Right ventricle myocardium inferior (tissue), 1 donor: ENCODE results near the gene CSNK1G2. TPM values are rescaled to one million over a fixed set of nuclear protein-coding genes. Genes with fewer than 3 reads are reported as not detected.

Experiments
- ATAC-seq: fragments of 200-7000 bp; cut with Tn5 transposase; one replicate; pipeline ENCODE4 v1.9.1; 2020; ENCODE audit warnings: mild to moderate bottlenecking, moderate library complexity
- DNase-seq: peaks from one replicate; pipeline ENCODE4 v3.0.0; 2021; ENCODE audit errors: missing footprints
- intact Hi-C: fragments of 100-400 bp; cut with DNase I; formaldehyde crosslinking; loops from one replicate; pipeline ENCODE4 v1.11.0; 2022
- long read RNA-seq: library from polyadenylated mRNA; unstranded; transcript quantifications from one replicate; pipeline ENCODE4 v2.0.0, GENCODE V29; 2021
- total RNA-seq: library from RNA; stranded (reverse); fragmentation: NEBNext Ultra II Directional; extraction: Animal tissue kit (Norgen Biotek cat#: 25700); gene quantifications from one replicate; pipeline ENCODE4 v1.2.1, GENCODE V29; 2021
- donor health status: DM: no; HTN: yes; CAD: no; lungs with severe emphysema.

CSNK1G2 gene
- 23.6 TPM for total RNA-seq
- long read RNA-seq, transcript CSNK1G2-201 (12 exons, 2,918 nt): major isoform, 25 of 32 reads
- long read RNA-seq, partial matches to known transcripts: 5 of 32 reads
- long read RNA-seq, other reads (novel, unspliced or antisense): 2 of 32 reads

DNA sequence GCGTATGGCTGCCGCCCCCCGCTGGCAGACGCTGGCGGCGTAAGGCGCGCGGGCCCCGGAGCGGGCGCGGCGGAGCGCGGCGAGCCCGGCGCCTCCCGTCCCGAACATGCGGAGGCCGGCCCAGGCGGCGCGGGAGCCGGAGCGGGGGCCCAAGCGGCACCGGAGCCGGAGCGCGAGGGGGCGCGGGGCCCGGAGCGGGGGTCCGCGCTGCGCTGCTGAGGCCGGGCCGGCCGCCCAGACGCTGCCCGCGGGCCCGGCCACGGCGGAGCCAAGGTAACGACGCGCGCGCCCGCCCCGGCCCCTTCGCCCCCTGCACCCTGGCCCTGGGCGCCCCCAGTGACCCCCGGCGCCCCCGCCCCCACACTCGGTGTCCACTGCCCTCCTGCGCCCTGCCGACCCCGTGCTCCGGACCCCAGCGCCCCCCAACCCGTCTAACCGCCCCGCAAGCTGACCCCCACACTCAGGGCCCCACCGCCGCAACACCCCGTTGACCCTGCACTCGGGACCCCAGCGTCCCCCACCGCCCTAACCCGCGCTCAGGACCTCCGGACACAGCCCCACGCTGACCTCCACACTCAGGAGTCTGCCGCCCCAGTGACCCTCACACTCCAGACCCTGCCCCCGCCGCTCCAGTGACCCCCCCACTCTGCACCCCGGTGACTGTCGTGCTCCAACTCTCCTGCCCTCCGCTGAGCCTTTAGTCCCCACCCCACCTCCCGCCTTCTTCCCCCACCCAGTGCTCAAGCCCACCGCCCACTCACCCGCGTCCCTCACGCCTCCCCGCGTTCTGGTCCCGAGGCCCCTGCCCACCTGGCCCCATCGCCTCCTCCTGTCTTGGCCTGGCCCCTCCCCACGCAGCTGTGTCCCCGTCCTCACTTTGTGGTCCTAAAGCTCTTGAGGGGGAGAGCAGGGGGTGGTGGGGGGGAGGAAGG lies at the start of gene CSNK1G2:
CSNK1G2 (plus strand) TSS at position 27 of the 932 bp plus-strand sequence. CDS start 28,601 bp downstream, outside the sequence.
- intact Hi-C loops: no loop called here
- no peak for DNase-seq
- no peak for ATAC-seq

GRCh38 chr19:1893791-1894190 lies 47.2 kb upstream of the CSNK1G2 start:
- no peak for ATAC-seq
- intact Hi-C loops: no loop called here
- DNase-seq: no peak

- ATAC-seq (no peak), DNase-seq (no peak)
- intact Hi-C loops: no loop called here
These were observed 44.5 kb upstream of the CSNK1G2 start for GRCh38 chr19:1896508-1896907.

- ATAC-seq: no peak
- intact Hi-C loops: no loop called here
- DNase-seq: peak; percentile 76
These were observed 39.0 kb upstream of the CSNK1G2 start for GRCh38 chr19:1901940-1902404.

DNA sequence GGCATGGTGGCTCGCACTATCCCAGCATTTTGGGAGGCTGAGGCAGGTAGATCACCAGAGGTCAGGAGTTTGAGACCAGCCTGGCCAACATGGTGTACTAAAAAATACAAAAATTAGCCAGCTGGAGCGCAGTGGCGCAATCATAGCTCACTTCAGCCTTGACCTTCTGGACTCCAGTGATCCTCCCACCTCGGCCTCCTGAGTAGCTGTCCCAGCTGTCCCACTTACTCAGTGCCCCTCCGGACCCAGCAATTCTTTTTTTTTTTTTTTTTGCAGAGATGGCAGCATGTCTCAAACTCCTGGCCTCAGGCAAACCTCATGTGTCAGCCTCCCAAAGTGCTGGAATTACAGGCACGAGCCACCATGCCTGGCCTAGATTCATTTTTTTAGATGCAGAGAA lies 38.0 kb upstream of the CSNK1G2 start:
- intact Hi-C loops: no loop called here
- ATAC-seq (no peak), DNase-seq (no peak)

GRCh38 chr19:1904860-1905109 lies 36.2 kb upstream of the CSNK1G2 start:
- no peak for ATAC-seq
- DNase-seq: no peak
- intact Hi-C loops: no loop called here

GRCh38 chr19:1905110-1905862 lies 35.7 kb upstream of the CSNK1G2 start, which contains the start of the genes ADAT3 and SCAMP4:
ADAT3 (plus strand) TSS chr19:1905399; CDS start chr19:1912048, 6,649 bp downstream.
SCAMP4 (plus strand) TSS chr19:1905399; CDS start chr19:1915020, 9,621 bp downstream.
- ATAC-seq (peak; percentile 98), DNase-seq (peak; percentile 100)
- intact Hi-C loops: no loop called here

- intact Hi-C loops: no loop called here
- ATAC-seq: no peak
- no peak for DNase-seq
These were observed 35.1 kb upstream of the CSNK1G2 start for GRCh38 chr19:1905863-1906375.

GRCh38 chr19:1906985-1907562 lies 33.9 kb upstream of the CSNK1G2 start:
- ATAC-seq: no peak
- DNase-seq: no peak
- intact Hi-C loops: no loop called here

DNA sequence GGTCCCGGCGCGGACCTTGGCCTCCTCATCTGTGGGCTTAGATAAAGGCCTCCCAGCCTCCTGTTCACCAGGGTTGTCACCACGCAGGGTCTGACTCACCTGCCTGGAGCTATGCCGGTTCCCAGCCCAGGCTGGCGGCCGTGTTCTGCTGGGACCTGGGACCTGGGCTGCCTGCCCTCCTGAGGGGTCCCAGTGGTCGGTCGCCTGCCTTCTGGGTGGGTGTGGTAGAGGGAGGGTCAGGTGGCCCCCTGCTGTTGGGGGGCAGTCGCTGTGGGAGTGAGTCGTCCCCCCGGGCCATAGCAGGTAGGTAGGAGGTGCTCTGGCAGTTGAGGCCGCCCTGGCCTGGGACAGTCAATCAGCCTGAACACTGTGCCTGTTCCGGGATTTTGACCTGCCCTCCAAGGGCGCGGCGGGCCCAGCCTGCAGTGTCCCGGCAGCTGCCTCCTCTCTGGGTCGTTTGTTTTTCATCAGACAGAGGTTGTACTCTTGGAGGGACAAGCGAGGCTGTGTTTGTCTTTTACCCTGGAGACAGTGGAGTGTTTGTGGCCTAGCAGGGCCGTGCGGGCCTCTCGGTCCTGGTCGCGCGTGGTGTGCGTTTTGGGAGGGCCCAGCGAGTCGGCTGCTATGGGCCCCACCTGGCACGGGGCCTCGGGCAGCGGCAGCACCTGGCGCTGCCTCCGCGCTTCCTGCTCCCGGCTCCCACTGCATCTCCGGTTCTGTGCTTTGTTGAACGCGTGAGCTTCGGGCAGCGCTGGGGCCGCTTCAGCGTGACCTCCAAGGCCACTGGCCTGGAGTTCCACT lies 33.2 kb upstream of the CSNK1G2 start:
- intact Hi-C loops: no loop called here
- no peak for ATAC-seq

GRCh38 chr19:1908364-1908678 lies 32.7 kb upstream of the CSNK1G2 start:
- ATAC-seq (no peak), DNase-seq (no peak)
- intact Hi-C loops: no loop called here

More for the DNA sequence above, 33.2 kb upstream of the CSNK1G2 start:
- DNase-seq: no peak

- intact Hi-C loops: no loop called here
- ATAC-seq (no peak), DNase-seq (no peak)
These were observed 31.3 kb upstream of the CSNK1G2 start for GRCh38 chr19:1909761-1910080.

GRCh38 chr19:1910177-1910576 lies 30.8 kb upstream of the CSNK1G2 start:
- intact Hi-C loops: no loop called here
- DNase-seq (peak; percentile 48), ATAC-seq (no peak)

DNA sequence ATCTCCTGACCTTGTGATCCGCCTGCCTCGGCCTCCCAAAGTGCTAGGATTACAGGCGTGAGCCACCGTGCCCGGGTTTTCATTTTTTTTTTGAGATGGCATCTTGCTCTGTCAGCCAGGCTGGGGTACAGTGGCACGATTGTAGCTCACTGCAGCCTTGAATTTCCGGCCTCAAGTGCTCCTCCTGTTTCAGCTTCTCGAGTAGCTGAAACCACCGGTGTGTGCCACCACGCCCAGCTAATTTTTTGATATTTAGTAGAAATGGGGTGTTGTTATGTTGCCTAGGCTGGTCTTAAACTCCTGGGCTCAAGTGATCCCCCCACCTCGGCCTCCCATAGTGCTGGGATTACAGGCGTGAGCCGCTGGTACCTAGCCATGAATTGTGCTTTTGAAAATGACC lies 29.9 kb upstream of the CSNK1G2 start:
- ATAC-seq (no peak), DNase-seq (no peak)
- intact Hi-C loops: no loop called here

DNA sequence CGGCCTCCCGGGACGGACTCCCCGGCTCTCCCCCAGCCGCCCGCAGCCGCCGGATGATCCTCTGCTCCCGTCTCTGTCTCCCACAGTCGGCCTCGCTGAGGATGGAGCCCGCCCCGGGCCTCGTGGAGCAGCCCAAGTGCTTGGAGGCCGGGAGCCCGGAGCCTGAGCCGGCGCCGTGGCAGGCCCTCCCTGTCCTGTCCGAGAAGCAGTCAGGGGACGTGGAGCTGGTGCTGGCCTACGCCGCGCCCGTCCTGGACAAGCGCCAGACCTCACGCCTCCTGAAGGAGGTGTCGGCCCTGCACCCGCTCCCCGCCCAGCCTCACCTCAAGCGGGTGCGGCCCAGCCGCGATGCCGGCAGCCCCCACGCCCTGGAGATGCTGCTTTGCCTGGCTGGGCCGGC lies 29.0 kb upstream of the CSNK1G2 start:
- ATAC-seq (no peak), DNase-seq (no peak)
- intact Hi-C loops: no loop called here

GRCh38 chr19:1912760-1913505 lies 28.0 kb upstream of the CSNK1G2 start:
- intact Hi-C loops: no loop called here
- peak; percentile 50 for DNase-seq

DNA sequence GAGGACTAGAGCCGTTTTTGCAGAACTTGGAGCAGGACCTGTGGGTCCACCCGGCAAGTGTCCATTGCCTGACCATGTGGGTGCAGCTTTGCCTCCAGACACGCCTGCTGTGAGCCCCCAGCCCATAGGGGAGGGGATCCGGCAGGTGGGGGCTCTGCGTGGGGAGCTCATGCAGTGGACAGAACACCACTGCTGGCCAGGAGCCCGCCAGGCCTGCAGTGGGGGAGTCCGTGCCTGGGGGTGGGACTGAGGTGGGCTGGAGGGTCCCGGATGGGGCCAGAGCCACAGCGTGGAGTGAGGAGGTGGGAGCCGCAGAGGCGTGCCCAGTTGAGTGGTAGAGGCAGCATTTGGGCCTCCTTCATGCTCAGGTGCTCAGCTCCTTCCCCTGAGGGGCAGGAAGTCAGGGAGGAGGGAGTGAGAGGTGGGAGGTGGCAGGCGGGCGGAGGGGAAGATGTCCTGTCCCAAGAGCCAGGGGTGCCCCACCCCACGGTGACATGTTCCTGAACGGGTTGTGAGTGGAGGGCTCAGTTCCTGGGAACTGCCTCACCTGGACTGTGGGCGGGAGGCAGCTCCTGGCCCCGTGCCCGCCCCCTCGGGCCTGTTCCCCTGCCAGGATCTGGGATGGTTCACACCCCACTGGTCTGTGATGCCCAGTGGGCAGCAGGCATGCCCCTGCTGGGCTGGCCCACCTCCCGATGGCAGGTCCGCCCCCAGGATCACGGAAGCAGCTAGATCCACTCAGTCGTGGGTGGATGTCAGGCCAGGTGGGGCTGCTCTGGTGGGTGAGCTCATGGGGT lies 27.0 kb upstream of the CSNK1G2 start:
- intact Hi-C loops: no loop called here
- DNase-seq (no peak), ATAC-seq (no peak)

More at GRCh38 chr19:1912760-1913505, 28.0 kb upstream of the CSNK1G2 start:
- ATAC-seq: no peak
